ENCODE measurements around the gene TTLL10.

Gene TTLL10

DNA sequence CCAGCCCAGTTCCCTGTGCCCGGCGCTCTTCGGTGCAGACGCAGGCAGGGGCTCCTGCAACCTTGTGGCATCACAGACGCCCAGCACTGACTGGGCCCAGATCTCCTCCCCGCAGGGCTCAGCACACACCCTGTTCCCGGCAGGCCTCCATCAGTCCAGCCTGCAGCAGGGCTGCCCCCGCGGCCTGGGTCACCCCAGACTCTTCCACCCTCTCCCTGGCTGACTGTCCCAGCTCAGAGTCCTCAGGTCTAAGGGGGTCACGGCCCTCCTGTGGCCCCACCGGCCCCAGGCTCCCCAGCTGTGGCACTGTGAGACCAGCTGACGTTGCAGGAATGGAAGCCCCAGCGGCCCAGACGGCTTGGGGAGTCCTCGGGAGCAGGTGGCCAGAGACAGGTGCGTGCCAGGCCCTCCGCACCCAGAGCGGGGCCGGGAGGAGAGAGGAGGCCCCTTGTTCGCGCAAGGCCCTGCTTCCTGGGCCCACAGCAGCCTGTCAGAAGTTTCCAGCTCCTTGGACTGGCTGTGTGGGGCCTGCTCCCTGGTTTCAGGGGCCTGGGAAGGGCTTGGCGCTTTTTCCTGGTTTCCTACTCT lies 62.6 kb downstream of the TTLL10 start:
- TF ChIP-seq, protein P1, sequence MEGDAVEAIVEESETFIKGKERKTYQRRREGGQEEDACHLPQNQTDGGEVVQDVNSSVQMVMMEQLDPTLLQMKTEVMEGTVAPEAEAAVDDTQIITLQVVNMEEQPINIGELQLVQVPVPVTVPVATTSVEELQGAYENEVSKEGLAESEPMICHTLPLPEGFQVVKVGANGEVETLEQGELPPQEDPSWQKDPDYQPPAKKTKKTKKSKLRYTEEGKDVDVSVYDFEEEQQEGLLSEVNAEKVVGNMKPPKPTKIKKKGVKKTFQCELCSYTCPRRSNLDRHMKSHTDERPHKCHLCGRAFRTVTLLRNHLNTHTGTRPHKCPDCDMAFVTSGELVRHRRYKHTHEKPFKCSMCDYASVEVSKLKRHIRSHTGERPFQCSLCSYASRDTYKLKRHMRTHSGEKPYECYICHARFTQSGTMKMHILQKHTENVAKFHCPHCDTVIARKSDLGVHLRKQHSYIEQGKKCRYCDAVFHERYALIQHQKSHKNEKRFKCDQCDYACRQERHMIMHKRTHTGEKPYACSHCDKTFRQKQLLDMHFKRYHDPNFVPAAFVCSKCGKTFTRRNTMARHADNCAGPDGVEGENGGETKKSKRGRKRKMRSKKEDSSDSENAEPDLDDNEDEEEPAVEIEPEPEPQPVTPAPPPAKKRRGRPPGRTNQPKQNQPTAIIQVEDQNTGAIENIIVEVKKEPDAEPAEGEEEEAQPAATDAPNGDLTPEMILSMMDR (IDR thresholded peaks at IDR 0.05; ENCODE audit: low read depth, low read length, missing control alignments) = no peak
- no peak overlapping the region for H3K4me3 ChIP-seq (ENCODE audit: low read depth, low read length)
- DNase-seq (ENCODE audit: low read depth) = no peak

DNA sequence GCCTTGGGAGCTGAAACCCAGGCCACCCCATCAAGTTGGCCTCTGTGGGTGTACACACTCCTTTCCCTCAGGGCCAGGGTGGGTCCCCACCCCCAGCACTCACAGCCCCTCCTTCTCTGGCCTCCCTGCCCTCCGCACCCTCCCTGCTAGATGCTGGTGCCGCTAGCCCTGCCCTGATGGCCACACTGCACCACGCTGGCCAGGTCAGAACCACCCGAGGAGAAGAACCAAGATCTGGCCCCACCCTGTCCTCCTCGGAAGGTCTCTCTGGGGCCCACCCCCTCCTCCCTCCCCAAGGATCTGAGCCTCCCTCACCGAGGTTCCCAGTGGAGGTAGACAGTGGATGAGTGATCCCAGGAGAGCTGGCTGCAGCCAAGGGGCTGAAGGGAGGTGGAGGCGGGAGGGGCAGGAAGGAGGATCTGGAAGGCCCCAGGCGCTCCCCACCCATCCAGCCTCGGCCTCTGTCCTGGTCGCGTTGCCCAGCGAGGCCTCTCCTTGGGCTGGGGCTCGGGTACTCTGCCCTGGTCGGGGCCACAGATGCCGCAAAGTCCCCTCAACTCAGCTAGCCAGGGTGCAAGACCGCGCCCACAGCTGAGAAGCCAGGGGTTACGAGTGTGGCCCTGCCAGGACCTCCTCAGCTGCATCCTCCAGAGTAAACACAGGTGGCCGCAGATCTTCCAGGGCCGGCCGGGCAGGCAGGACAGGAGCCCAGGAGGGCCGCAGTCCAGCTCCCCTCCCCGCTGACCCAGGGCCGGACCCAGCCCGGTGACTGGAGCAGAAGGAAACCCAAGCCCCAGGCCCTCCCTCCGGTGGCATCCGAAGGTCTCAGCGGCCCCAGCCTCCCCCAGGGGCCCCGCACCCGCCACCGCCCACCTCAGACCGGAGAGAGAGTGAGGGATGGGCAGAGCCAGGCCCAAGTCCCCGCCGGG lies 63.5 kb downstream of the TTLL10 start:
- H3K4me3 ChIP-seq (ENCODE audit: low read depth, low read length) = no peak overlapping the region
- no peak for DNase-seq (ENCODE audit: low read depth)
- TF ChIP-seq, protein P1 (IDR thresholded peaks at IDR 0.05; ENCODE audit: low read depth, low read length, missing control alignments) = no peak

DNA sequence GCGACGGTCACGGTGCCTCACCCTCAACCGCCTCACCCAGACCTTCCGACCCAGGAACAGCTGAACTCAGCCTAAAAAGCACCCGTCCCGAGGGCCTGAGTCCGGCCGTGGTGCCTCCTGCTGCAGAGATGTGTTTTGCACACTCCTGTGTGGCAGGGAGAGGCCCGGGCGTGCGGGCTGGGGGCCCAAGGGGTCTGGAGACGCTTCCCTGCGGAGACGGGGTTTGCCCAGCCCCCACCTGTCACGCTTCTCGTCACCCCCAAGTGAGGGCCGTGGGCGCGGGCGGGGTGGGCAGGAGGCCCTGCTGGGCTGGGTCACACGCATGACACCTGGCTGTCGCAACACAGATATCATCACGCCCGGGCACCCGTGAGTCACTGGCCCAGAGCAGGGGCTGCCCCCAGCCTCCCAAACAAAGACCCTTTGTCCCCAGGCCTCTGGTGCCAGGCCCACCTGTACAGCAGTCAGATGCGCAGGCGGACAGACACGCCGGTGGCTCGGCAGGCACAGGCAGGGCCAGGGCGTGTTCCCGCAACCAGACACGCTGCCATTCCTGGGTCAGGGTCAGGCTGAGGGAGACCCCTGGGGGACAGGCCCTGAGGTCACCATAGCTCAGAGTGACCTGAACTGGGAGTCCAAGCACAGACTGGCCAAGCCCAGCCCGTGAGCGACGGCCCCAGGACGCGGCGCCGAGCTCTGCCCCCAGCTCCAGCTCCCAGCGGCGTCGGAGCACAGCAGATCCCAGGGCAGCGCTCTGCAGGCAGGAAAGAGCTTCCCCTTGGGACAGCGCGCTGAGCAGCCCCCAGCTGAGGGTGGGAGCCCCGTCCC lies 64.4 kb downstream of the TTLL10 start:
- no peak overlapping the region for H3K4me3 ChIP-seq (ENCODE audit: low read depth, low read length)
- TF ChIP-seq, protein P1 (IDR thresholded peaks at IDR 0.05; ENCODE audit: low read depth, low read length, missing control alignments) = no peak
- no peak for DNase-seq (ENCODE audit: low read depth)

DNA sequence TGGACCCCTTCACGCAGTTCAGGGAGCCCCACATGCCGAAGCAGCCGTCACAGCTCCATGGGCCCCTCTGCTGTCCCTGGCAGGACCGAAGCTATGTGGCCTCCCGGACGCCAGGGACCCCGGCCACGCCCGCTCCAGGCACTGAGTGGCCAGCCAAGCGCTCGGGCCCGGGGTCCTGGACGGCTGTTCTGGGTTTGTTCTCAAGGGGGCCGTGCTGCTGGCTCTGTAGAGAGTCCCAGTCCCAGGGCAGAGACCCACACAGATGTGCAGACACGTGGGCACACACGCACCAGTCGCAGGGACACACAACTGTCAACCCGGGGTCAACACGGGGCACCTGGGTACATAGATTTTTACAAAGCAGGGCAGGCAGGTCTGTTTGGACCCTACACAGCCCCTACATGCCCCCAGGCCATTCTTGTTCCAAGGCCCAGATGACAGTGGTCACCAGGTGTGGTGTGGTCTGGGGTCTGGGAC lies 65.1 kb downstream of the TTLL10 start:
- TF ChIP-seq, protein P1 (IDR thresholded peaks at IDR 0.05; ENCODE audit: low read depth, low read length, missing control alignments) = no peak
- no peak overlapping the region for H3K4me3 ChIP-seq (ENCODE audit: low read depth, low read length)
- no peak for DNase-seq (ENCODE audit: low read depth)

DNA sequence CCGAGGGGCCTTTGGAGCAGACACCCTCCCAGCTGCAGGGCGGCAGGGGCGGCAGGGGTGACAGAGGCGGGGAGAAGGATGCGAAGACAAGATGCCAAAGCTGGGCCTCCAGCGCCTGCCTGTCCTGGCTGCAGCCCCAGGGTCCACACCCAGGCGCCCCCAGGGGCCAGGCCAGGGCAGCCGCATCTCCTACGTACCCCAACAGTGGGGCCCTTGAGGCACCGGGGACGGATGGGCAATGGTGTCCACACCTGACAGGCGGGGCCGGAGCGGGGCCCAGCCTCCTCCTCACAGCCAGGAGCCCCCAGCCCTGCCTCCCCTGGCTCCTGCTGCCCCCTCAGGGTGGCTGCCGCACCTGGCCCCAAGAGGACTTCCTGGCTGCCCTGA lies 65.5 kb downstream of the TTLL10 start:
- no peak overlapping the region for H3K4me3 ChIP-seq (ENCODE audit: low read depth, low read length)
- DNase-seq (ENCODE audit: low read depth) = no peak
- TF ChIP-seq, protein P1 (IDR thresholded peaks at IDR 0.05; ENCODE audit: low read depth, low read length, missing control alignments) = no peak

DNA sequence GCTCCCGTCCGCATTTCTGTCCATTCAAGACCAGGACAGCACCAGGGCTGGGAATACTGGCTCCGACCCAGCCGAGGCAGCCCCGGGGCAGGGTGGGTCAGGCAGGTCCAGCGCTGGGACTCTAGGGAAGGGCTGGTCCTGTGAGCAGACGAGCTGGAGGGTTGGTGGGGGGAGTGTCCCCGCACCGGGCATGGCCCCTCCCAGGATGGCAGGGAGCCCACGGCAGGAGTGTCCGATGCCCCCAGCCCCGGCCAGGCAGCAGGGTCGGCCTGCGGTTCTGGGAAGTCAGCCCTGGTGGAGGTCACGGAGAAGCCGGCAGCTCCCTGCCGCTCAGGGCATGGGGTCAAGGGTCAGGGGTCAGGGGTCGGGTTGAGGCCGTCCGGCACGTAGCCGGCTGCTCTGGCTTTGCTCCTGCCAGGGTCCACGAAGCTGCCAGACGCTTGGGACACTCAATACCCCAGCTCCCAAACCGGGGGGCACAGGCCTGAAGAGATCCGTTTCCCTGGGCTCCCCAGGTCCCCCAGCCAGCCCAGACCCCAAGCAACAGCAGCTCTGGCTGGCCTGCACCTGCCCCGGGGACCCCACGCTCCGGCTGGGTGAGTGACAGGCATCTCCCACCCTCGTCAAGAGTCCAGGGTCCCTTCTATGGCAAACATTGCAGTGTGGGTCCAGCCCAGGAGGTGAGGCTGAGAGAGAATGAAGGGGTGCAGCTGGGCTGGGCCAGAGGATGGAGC lies 66.1 kb downstream of the TTLL10 start:
- no peak overlapping the region for H3K4me3 ChIP-seq (ENCODE audit: low read depth, low read length)
- TF ChIP-seq, protein P1 (IDR thresholded peaks at IDR 0.05; ENCODE audit: low read depth, low read length, missing control alignments) = no peak
- DNase-seq (ENCODE audit: low read depth) = no peak
